ENCODE measurements around the gene CA14.
"Not testable (repeated sequence)": the region's sequence is repeated elsewhere in the genome, so short reads cannot be mapped to it uniquely, and the experiment has no call there.

The CA14 gene

GRCh38 chr1:150235852-150236613 lies 21.5 kb upstream of the CA14 start, which contains the start of gene ANP32E:
ANP32E (minus strand) TSS chr1:150236112; CDS start chr1:150235786, 326 bp downstream.
- peak; percentile 85 for DNase-seq (ENCODE audit: low read depth)

- no peak for DNase-seq (ENCODE audit: low read depth)
These were observed 20.9 kb upstream of the CA14 start for GRCh38 chr1:150236614-150237100.

- not testable (repeated sequence) for DNase-seq (ENCODE audit: low read depth)
These were observed 20.4 kb upstream of the CA14 start for GRCh38 chr1:150237176-150237575.

GRCh38 chr1:150237746-150238145 lies 19.8 kb upstream of the CA14 start:
- no peak for DNase-seq (ENCODE audit: low read depth)

GRCh38 chr1:150243003-150243402 lies 14.6 kb upstream of the CA14 start:
- DNase-seq (ENCODE audit: low read depth): no peak

GRCh38 chr1:150249936-150250335 lies 7.6 kb upstream of the CA14 start:
- no peak for DNase-seq (ENCODE audit: low read depth)

- DNase-seq (ENCODE audit: low read depth): no peak
These were observed 1.4 kb upstream of the CA14 start for GRCh38 chr1:150256198-150256553.

GRCh38 chr1:150256554-150257341 lies 826 bp upstream of the CA14 start:
- DNase-seq (ENCODE audit: low read depth): no peak

GRCh38 chr1:150259217-150259616 lies 1.6 kb downstream of the CA14 start:
- no peak for DNase-seq (ENCODE audit: low read depth)

- no peak for DNase-seq (ENCODE audit: low read depth)
These were observed 2.4 kb downstream of the CA14 start for GRCh38 chr1:150259758-150260669.

- no peak for DNase-seq (ENCODE audit: low read depth)
These were observed 3.8 kb downstream of the CA14 start for GRCh38 chr1:150261367-150261766.

- no peak for DNase-seq (ENCODE audit: low read depth)
These were observed 5.1 kb downstream of the CA14 start for GRCh38 chr1:150262388-150263320.

- DNase-seq (ENCODE audit: low read depth): no peak
These were observed 6.0 kb downstream of the CA14 start for GRCh38 chr1:150263549-150263948.

- DNase-seq (ENCODE audit: low read depth): no peak
These were observed 10.3 kb downstream of the CA14 start for GRCh38 chr1:150267896-150268295.

- peak; percentile 15 for DNase-seq (ENCODE audit: low read depth)
These were observed 10.7 kb downstream of the CA14 start for GRCh38 chr1:150268340-150268704.

- peak; percentile 87 for DNase-seq (ENCODE audit: low read depth)
These were observed 11.3 kb downstream of the CA14 start, which contains the start of gene APH1A for GRCh38 chr1:150268705-150269403. APH1A (minus strand) TSS chr1:150269016; CDS start chr1:150268810, 206 bp downstream.

GRCh38 chr1:150269451-150269850 lies 11.9 kb downstream of the CA14 start:
- DNase-seq (ENCODE audit: low read depth): no peak

- no peak for DNase-seq (ENCODE audit: low read depth)
These were observed 13.9 kb downstream of the CA14 start for GRCh38 chr1:150271291-150271959.

GRCh38 chr1:150273311-150273710 lies 15.7 kb downstream of the CA14 start:
- no peak for DNase-seq (ENCODE audit: low read depth)

Data from activated T-helper 9 cell treated with anti-CD3 and anti-CD28 coated beads, Interleukin-2, amount 50 U/mL, for 16 hours (primary cell).